Measurements from ENCODE around the gene AGBL4. TPM values are rescaled to one million over a fixed set of nuclear protein-coding genes. Genes with fewer than 3 reads are reported as not detected.

The AGBL4 gene
- total and polyA plus RNA-seq, 2 of the 13 experiments (the other 11 are each of a cell fraction or from before 2014, with no cell fraction given), result not detected

DNA sequence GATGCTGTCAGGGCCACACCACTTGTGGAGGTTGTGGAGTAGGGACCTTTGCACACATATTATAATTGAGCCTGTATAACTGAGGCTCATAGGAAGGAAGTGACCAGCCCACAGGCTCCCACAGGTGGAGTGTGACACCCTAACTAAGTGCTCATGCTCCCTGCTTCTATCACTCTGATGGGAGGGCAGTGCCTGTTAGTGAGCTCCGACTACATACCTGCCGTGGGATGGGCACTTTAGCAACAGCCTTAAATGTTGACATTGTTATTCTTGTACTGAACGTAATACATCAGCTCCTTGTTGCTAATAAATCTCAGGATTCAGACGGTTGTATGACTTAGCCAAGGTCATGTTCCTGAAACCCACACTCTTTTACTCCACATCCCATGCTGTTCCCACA is 1305.0 kb downstream of the AGBL4 start:
- no peaks in the 10 kb centered on the region for H3K9me3 ChIP-seq (ENCODE audit: low read length)
- no peak overlapping the region for H3K4me2 ChIP-seq (ENCODE audit: low read depth, low read length)
- no TSS peak for BruUV-seq (replicated peaks)
- no peak overlapping the region for H3K9ac ChIP-seq (ENCODE audit: insufficient read depth, low read depth, low read length)
- no peaks in the 10 kb centered on the region for H4K20me1 ChIP-seq (ENCODE audit: insufficient read depth, low read length)
- H3K36me3 ChIP-seq (replicated peaks in 1 of 2; ENCODE audit: control insufficient read depth in 1 of 2, insufficient read depth in 2 of 2, low read length in 2 of 2), result no peaks in the 10 kb centered on the region
- ATAC-seq (no peak), FAIRE-seq (no peak), DNase-seq (ENCODE audit: low spot score) (no peak)
- H2AFZ ChIP-seq (ENCODE audit: low read length), result no peak overlapping the region
- H3K4me3 ChIP-seq (replicated peaks in 1 of 3; ENCODE audit: insufficient read depth in 1 of 3, low read depth in 2 of 3, low read length in 3 of 3), result no peak overlapping the region
- TF ChIP-seq, protein P1, sequence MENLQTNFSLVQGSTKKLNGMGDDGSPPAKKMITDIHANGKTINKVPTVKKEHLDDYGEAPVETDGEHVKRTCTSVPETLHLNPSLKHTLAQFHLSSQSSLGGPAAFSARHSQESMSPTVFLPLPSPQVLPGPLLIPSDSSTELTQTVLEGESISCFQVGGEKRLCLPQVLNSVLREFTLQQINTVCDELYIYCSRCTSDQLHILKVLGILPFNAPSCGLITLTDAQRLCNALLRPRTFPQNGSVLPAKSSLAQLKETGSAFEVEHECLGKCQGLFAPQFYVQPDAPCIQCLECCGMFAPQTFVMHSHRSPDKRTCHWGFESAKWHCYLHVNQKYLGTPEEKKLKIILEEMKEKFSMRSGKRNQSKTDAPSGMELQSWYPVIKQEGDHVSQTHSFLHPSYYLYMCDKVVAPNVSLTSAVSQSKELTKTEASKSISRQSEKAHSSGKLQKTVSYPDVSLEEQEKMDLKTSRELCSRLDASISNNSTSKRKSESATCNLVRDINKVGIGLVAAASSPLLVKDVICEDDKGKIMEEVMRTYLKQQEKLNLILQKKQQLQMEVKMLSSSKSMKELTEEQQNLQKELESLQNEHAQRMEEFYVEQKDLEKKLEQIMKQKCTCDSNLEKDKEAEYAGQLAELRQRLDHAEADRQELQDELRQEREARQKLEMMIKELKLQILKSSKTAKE (CRISPR knock-in tag; IDR thresholded peaks at IDR 0.05; ENCODE audit: borderline replicate concordance), result no peak
- TF ChIP-seq ZNF605 (CRISPR knock-in tag; IDR thresholded peaks at IDR 0.05) (no peak), FLYWCH1 (CRISPR knock-in tag; IDR thresholded peaks at IDR 0.05) (no peak), ZNF607 (CRISPR knock-in tag; IDR thresholded peaks at IDR 0.05; ENCODE audit: borderline replicate concordance) (no peak), ZNF326 (CRISPR knock-in tag; IDR thresholded peaks at IDR 0.05; ENCODE audit: borderline replicate concordance) (no peak), HHEX (CRISPR knock-in tag; IDR thresholded peaks at IDR 0.05) (no peak)
- TF ChIP-seq, protein P2, sequence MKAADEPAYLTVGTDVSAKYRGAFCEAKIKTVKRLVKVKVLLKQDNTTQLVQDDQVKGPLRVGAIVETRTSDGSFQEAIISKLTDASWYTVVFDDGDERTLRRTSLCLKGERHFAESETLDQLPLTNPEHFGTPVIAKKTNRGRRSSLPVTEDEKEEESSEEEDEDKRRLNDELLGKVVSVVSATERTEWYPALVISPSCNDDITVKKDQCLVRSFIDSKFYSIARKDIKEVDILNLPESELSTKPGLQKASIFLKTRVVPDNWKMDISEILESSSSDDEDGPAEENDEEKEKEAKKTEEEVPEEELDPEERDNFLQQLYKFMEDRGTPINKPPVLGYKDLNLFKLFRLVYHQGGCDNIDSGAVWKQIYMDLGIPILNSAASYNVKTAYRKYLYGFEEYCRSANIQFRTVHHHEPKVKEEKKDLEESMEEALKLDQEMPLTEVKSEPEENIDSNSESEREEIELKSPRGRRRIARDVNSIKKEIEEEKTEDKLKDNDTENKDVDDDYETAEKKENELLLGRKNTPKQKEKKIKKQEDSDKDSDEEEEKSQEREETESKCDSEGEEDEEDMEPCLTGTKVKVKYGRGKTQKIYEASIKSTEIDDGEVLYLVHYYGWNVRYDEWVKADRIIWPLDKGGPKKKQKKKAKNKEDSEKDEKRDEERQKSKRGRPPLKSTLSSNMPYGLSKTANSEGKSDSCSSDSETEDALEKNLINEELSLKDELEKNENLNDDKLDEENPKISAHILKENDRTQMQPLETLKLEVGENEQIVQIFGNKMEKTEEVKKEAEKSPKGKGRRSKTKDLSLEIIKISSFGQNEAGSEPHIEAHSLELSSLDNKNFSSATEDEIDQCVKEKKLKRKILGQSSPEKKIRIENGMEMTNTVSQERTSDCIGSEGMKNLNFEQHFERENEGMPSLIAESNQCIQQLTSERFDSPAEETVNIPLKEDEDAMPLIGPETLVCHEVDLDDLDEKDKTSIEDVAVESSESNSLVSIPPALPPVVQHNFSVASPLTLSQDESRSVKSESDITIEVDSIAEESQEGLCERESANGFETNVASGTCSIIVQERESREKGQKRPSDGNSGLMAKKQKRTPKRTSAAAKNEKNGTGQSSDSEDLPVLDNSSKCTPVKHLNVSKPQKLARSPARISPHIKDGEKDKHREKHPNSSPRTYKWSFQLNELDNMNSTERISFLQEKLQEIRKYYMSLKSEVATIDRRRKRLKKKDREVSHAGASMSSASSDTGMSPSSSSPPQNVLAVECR (CRISPR knock-in tag; IDR thresholded peaks at IDR 0.05; ENCODE audit: borderline replicate concordance), result no peak
- ChIA-PET CTCF (ENCODE audit: low intra/inter-chr PET ratio, low total read pairs) (no interaction called here), POLR2A (no interaction called here)
- H3K79me2 ChIP-seq (ENCODE audit: insufficient read depth, low read length), result no peaks in the 10 kb centered on the region
- no peaks in the 10 kb centered on the region for H3K27me3 ChIP-seq (ENCODE audit: control insufficient read depth in 1 of 2, insufficient read depth in 2 of 2, low read length in 2 of 2)
- in situ Hi-C loops (cut with HindIII; ENCODE audit: extremely low pct_ligation_motif_present, low pct_unique_long_range_greater_than_20kb) (no loop called here), intact Hi-C loops (cut with micrococcal nuclease; ENCODE audit: unreplicated experiment) (no loop called here)
- H3K27ac ChIP-seq (ENCODE audit: extremely low read length, insufficient read depth, low read length), result no peak overlapping the region
- WGBS (ENCODE audit: low lambda C conversion rate), result 28% methylated on average over 2 of the region's 4 CpGs
- H3K4me1 ChIP-seq (ENCODE audit: insufficient read depth, low read length), result no peaks in the 10 kb centered on the region
